ENCODE results near the gene FAM170B. TPM values are rescaled to one million over a fixed set of nuclear protein-coding genes. Genes with fewer than 3 reads are reported as not detected.

FAM170B gene
- total and polyA plus RNA-seq, 2 donors (not counting 3 experiments of a cell fraction or from before 2014, with no cell fraction given) = not detected

GRCh38 chr10:49165259-49165658 lies 31.4 kb upstream of the FAM170B start:
- ChIA-PET POLR2A (no interaction called here), CTCF (no interaction called here)
- H3K27me3 ChIP-seq (ENCODE audit: control insufficient read depth in 2 of 2, insufficient read depth in 2 of 2, low read length in 2 of 2) = no peaks in the 10 kb centered on the region
- no TSS peak for BruUV-seq (replicated peaks)
- no peak overlapping the region for H3K9ac ChIP-seq (replicated peaks; ENCODE audit: extremely low read depth, insufficient read depth, low read length)
- no peak overlapping the region for H3K4me3 ChIP-seq (replicated peaks in 1 of 3; ENCODE audit: insufficient read depth in 1 of 3, low read depth in 1 of 3, low read length in 3 of 3)
- H2AFZ ChIP-seq (ENCODE audit: low read depth, low read length) = no peak overlapping the region
- FAIRE-seq (no peak), DNase-seq (ENCODE audit: low read depth, low spot score) (no peak)
- no peaks in the 10 kb centered on the region for H3K79me2 ChIP-seq (ENCODE audit: control insufficient read depth, insufficient read depth, low read length)
- H3K9me3 ChIP-seq (replicated peaks; ENCODE audit: control insufficient read depth, insufficient read depth, low read length) = no peaks in the 10 kb centered on the region
- no peak for TF ChIP-seq MYC (IDR thresholded peaks at IDR 0.05; ENCODE audit: low read depth, low read length)
- TF ChIP-seq FOS (IDR thresholded peaks at IDR 0.05; ENCODE audit: borderline replicate concordance, insufficient read depth, low read length) = no peak
- no peak for TF ChIP-seq GATA2 (IDR thresholded peaks at IDR 0.05; ENCODE audit: insufficient read depth, insufficient read length, low read depth, low read length)
- TF ChIP-seq, protein P1, sequence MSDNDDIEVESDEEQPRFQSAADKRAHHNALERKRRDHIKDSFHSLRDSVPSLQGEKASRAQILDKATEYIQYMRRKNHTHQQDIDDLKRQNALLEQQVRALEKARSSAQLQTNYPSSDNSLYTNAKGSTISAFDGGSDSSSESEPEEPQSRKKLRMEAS (IDR thresholded peaks at IDR 0.05; ENCODE audit: insufficient read depth, insufficient read length) = no peak
- TF ChIP-seq, protein P2, sequence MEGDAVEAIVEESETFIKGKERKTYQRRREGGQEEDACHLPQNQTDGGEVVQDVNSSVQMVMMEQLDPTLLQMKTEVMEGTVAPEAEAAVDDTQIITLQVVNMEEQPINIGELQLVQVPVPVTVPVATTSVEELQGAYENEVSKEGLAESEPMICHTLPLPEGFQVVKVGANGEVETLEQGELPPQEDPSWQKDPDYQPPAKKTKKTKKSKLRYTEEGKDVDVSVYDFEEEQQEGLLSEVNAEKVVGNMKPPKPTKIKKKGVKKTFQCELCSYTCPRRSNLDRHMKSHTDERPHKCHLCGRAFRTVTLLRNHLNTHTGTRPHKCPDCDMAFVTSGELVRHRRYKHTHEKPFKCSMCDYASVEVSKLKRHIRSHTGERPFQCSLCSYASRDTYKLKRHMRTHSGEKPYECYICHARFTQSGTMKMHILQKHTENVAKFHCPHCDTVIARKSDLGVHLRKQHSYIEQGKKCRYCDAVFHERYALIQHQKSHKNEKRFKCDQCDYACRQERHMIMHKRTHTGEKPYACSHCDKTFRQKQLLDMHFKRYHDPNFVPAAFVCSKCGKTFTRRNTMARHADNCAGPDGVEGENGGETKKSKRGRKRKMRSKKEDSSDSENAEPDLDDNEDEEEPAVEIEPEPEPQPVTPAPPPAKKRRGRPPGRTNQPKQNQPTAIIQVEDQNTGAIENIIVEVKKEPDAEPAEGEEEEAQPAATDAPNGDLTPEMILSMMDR (IDR thresholded peaks at IDR 0.05; ENCODE audit: extremely low read depth in 1 of 2, insufficient read depth in 1 of 2, low read depth in 1 of 2, low read length in 2 of 2) = no peak
- TF ChIP-seq POLR2AphosphoS5 (IDR thresholded peaks at IDR 0.05; ENCODE audit: insufficient read depth, low read depth, low read length) = no peak
- TF ChIP-seq JUN (IDR thresholded peaks at IDR 0.05; ENCODE audit: borderline replicate concordance, insufficient read depth, insufficient read length, low read depth) = no peak
- TF ChIP-seq EZH2 (IDR thresholded peaks at IDR 0.05; ENCODE audit: borderline replicate concordance, low read depth, low read length, severe bottlenecking) = no peak
- no peak for TF ChIP-seq POLR2A (IDR thresholded peaks at IDR 0.05; ENCODE audit: low read depth, low read length)
- H3K9me1 ChIP-seq (replicated peaks; ENCODE audit: control insufficient read depth, extremely low read depth, insufficient read depth, low read length) = no peaks in the 10 kb centered on the region
- no peaks in the 10 kb centered on the region for H4K20me1 ChIP-seq (replicated peaks; ENCODE audit: control insufficient read depth, extremely low read depth, insufficient read depth, low read length)
- intact Hi-C loops (cut with micrococcal nuclease) = no loop called here
- H3K36me3 ChIP-seq (ENCODE audit: control insufficient read depth in 2 of 2, extremely low read depth in 1 of 2, insufficient read depth in 2 of 2, low read length in 2 of 2) = no peaks in the 10 kb centered on the region
- no peak overlapping the region for H3K27ac ChIP-seq (ENCODE audit: insufficient read depth, low read depth, low read length)
- dilution Hi-C loops (cut with MboI; ENCODE audit: extremely low pct_ligation_motif_present, low sequenced_read_pairs) = no loop called here
- no peak overlapping the region for H3K4me2 ChIP-seq (ENCODE audit: insufficient read depth, low read length)
- no peaks in the 10 kb centered on the region for H3K4me1 ChIP-seq (ENCODE audit: control insufficient read depth, extremely low read depth, insufficient read depth, low read length)

Data from endothelial cell of umbilical vein (primary cell).